ENCODE data around the gene APOL4.

GRCh38 chr22:36182056-36182455 is 19.6 kb downstream of the APOL4 start:
- TF ChIP-seq CTCF (IDR thresholded peaks at IDR 0.05; ENCODE audit: low read length) (no peak), EZH2 (IDR thresholded peaks at IDR 0.05; ENCODE audit: borderline replicate concordance, low read length) (no peak)

Data from OCI-LY1 (cell line).